Common myeloid progenitor, CD34-positive (primary cell): ENCODE measurements around the gene ARL2BP.
A peak's percentile ranks its signal among the peaks of the same experiment; 100 is the strongest.
"Not testable (repeated sequence)": the region's sequence is repeated elsewhere in the genome, so short reads cannot be mapped to it uniquely, and the experiment has no call there.

Source experiments
- CTCF ChIA-PET: fragments of 350-600 bp; sonication (Branson Sonifier 250); formaldehyde crosslinking; loops from one replicate; lab custom pipeline; 2021; ENCODE audit warnings: antibody characterized with exemption; lab: Charles Lee
- POLR2A ChIA-PET: fragments of 350-600 bp; sonication (Branson Sonifier 250); formaldehyde crosslinking; loops from one replicate; lab custom pipeline; 2021; ENCODE audit warnings: antibody characterized with exemption; lab: Charles Lee
- DNase-seq, 3 donors: peaks; one replicate each; pipeline versions ENCODE4 v3.0.0 to v3.0.0-alpha.2; 2013
- H3K27ac ChIP-seq, 2 experiments: 1 replicate in 1 of 2; 2 replicates in 1 of 2; pipeline ENCODE4 v1.7.0; 2013; ENCODE audit warnings: inconsistent platforms in 2 of 2, low read length in 2 of 2, mild to moderate bottlenecking in 2 of 2, low read depth in 1 of 2, moderate library complexity in 1 of 2; ENCODE audit not compliant: severe bottlenecking in 2 of 2, insufficient read depth in 1 of 2, poor library complexity in 1 of 2
- H3K27me3 ChIP-seq, 5 experiments: replicated peaks in 2 of 5; 1 replicate in 3 of 5; 2 replicates in 2 of 5; pipeline versions ENCODE4 v1.6.1 to v1.7.0; 2013; ENCODE audit warnings: low read length in 4 of 5, mild to moderate bottlenecking in 2 of 5, moderate library complexity in 2 of 5, inconsistent platforms in 1 of 5; ENCODE audit not compliant: insufficient read depth in 5 of 5, control insufficient read depth in 4 of 5
- H3K36me3 ChIP-seq, 4 experiments: 1 replicate in 2 of 4; 2 replicates in 2 of 4; pipeline versions ENCODE4 v1.6.1 to v1.7.0; 2013; ENCODE audit warnings: low read length in 3 of 4, control low read depth in 1 of 4, mild to moderate bottlenecking in 1 of 4; ENCODE audit not compliant: control insufficient read depth in 4 of 4, insufficient read depth in 4 of 4
- H3K4me1 ChIP-seq, 4 experiments: 1 replicate in 3 of 4; 2 replicates in 1 of 4; pipeline versions ENCODE4 v1.6.1 to v1.7.1; 2013; ENCODE audit warnings: low read length in 3 of 4, mild to moderate bottlenecking in 3 of 4, control low read depth in 1 of 4, inconsistent platforms in 1 of 4, moderate library complexity in 1 of 4; ENCODE audit not compliant: control insufficient read depth in 4 of 4, insufficient read depth in 4 of 4; ENCODE audit errors: control extremely low read depth in 1 of 4
- H3K4me3 ChIP-seq, 7 experiments: 1 replicate in 4 of 7; 2 replicates in 3 of 7; pipeline versions ENCODE4 v1.5.1 to v1.7.0; 2013; ENCODE audit warnings: mild to moderate bottlenecking in 7 of 7, low read length in 6 of 7, moderate library complexity in 6 of 7, inconsistent platforms in 2 of 7, low read depth in 2 of 7, control low read depth in 1 of 7; ENCODE audit not compliant: insufficient read depth in 4 of 7, control insufficient read depth in 1 of 7; ENCODE audit errors: extremely low read depth in 1 of 7
- H3K9me3 ChIP-seq, 5 experiments: 1 replicate in 4 of 5; 2 replicates in 1 of 5; pipeline versions ENCODE4 v1.6.1 to v1.7.1; 2013; ENCODE audit warnings: low read length in 4 of 5, mild to moderate bottlenecking in 2 of 5, inconsistent platforms in 1 of 5, low read depth in 1 of 5, moderate library complexity in 1 of 5; ENCODE audit not compliant: control insufficient read depth in 4 of 5, insufficient read depth in 2 of 5; ENCODE audit errors: control extremely low read depth in 1 of 5
- WGBS: methylation state at CpG from one replicate; pipeline ENCODE4 v1.1.5; 2013; ENCODE audit not compliant: insufficient coverage; 5-methylcytosine and 5-hydroxymethylcytosine counted together

ARL2BP gene

DNA sequence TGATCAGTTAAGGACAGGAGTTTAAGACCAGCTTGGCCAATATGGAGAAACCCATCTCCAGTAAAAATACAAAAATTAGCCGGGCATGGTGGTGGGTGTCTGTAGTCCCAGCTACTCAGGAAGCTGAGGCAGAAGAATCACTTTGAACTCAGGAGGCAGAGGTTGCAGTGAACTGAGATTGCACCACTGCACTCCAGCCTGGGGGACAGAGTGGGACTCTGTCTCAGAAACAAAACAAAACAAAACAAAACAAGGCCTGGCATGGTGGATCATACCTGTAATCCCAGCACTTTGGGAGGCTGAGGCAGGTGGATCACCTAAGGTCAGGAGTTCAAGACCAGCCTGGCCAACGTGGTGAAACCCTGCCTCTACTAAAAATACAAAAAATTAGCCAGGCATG lies 22.3 kb downstream of the ARL2BP start:
- H3K4me3 ChIP-seq, DNase-seq, H3K9me3 ChIP-seq, H3K36me3 ChIP-seq, H3K27ac ChIP-seq, CTCF ChIA-PET, H3K27me3 ChIP-seq: not testable (repeated sequence)
- POLR2A ChIA-PET: interaction anchor here (0.6 to 0.8 kb wide), 2 partner anchors 22 to 657 kb away, joined by 3 to 7 read pairs; no protein-coding TSS in a partner anchor
- H3K4me1 ChIP-seq: peaks cover 0 to 12% (median 6%) of the 10 kb centered on the region in 4 experiments
- 89% methylated on average over 1 of the region's 2 CpGs for WGBS

DNA sequence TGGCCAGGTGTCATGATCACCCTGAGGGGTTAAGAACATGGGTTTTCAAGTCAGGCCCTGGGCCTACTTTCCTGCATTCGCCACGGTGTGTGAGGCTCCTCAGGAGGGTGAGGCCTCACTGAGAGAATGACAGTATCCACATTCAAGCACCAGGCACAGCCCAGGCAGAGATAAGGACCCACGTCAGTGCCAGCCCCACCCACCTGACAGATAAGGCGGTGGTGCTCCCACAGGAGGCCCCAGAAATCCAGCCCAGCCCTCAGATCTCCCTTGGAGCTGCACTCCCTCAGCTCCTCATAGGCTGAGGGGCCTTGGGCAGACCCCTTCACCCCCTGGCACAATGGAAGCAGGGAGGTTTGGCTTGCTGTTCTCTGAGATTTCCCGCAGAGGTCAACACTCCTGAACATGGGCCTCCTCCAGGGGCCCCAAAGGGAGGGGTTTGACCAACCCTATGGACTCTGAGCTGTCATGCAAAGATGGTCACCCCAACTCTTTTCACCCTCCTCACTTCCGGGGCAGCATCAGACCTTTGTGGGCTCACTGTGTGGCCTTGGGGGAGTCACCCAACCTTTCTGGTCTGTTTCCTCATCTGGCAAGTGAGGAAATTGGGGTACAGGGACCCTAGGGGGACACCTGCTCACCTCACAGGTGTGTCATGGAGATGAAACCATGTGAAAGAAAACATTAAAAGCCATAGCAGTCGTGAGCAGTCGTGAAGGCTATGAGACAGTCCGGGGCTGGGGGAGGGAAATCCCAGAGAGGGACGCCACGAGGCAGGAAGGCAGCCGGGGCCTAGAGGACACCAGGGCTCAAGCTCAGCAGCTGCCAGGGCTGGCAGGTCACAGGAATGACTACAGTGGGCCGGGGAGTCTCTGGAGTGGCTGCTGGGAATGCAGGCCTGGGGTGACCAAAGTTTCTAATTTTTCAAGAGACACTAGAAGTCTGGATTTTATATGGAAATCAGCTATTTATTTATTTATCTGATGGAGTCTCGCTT lies 24.0 kb downstream of the ARL2BP start:
- H3K27me3 ChIP-seq: no peaks in the 10 kb centered on the region
- no peak overlapping the region for H3K4me3 ChIP-seq
- peaks cover 0 to 12% (median 6%) of the 10 kb centered on the region in 4 experiments for H3K4me1 ChIP-seq
- H3K9me3 ChIP-seq: no peaks in the 10 kb centered on the region
- H3K27ac ChIP-seq: no peak overlapping the region
- peak in 1 of 3 donors; percentile 36 for DNase-seq
- H3K36me3 ChIP-seq: no peaks in the 10 kb centered on the region
- 87% methylated on average over 12 of the region's 14 CpGs for WGBS
- CTCF ChIA-PET: interaction anchor here (1.2 kb wide), 1 partner anchor 12 kb away, joined by 3 read pairs; no protein-coding TSS in a partner anchor
- POLR2A ChIA-PET: no interaction called here

GRCh38 chr16:57270221-57271062 lies 25.4 kb downstream of the ARL2BP start:
- CTCF ChIA-PET: interaction anchor here (1.0 kb wide), 1 partner anchor 11 kb away, joined by 3 read pairs; no protein-coding TSS in a partner anchor
- Histone ChIP-seq H3K4me1 (peaks cover 0 to 12% (median 6%) of the 10 kb centered on the region in 4 experiments), H3K36me3 (no peaks in the 10 kb centered on the region), H3K9me3 (no peaks in the 10 kb centered on the region), H3K4me3 (no peak overlapping the region), H3K27ac (no peak overlapping the region), H3K27me3 (no peaks in the 10 kb centered on the region)
- WGBS: 96% methylated on average over 20 of the region's 25 CpGs
- DNase-seq: no peak
- POLR2A ChIA-PET: interaction anchor here (0.9 kb wide), 1 partner anchor 21 kb away, joined by 3 read pairs; no protein-coding TSS in a partner anchor

DNA sequence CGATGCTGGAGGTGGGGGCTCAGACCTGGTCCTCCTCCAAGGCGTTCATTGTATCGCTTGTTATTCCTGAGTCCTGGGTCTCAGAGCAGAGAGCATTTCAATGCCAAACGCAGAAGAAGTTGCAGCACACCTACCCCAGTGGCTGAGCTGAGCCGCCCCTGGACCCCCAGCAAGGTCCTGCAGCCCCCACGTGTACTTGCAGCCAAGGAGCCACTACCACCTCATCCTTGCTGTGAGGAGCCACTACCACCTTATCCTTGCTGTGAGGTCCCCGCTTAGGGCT lies 25.9 kb downstream of the ARL2BP start:
- Histone ChIP-seq H3K9me3 (no peaks in the 10 kb centered on the region), H3K4me1 (peaks cover 0 to 12% (median 6%) of the 10 kb centered on the region in 4 experiments), H3K4me3 (no peak overlapping the region), H3K27ac (no peak overlapping the region), H3K27me3 (no peaks in the 10 kb centered on the region), H3K36me3 (no peaks in the 10 kb centered on the region)
- WGBS: 94% methylated on average over 7 of the region's 7 CpGs
- ChIA-PET POLR2A (no interaction called here), CTCF (interaction anchor here (1.0 kb wide), 1 partner anchor 12 kb away, joined by 3 read pairs; no protein-coding TSS in a partner anchor)
- DNase-seq: no peak

- ChIA-PET POLR2A (no interaction called here), CTCF (interaction anchor here (1.1 kb wide), 1 partner anchor 8 kb away, joined by 3 read pairs; no protein-coding TSS in a partner anchor)
- no peaks in the 10 kb centered on the region for H3K36me3 ChIP-seq
- 88% methylated on average over 4 of the region's 5 CpGs for WGBS
- no peaks in the 10 kb centered on the region for H3K9me3 ChIP-seq
- no peak for DNase-seq
- no peak overlapping the region for H3K4me3 ChIP-seq
- H3K27me3 ChIP-seq: no peaks in the 10 kb centered on the region
- peaks cover 0 to 7% (median 3%) of the 10 kb centered on the region in 4 experiments for H3K4me1 ChIP-seq
- no peak overlapping the region for H3K27ac ChIP-seq
Observed at GRCh38 chr16:57271867-57272495, 26.9 kb downstream of the ARL2BP start.

DNA sequence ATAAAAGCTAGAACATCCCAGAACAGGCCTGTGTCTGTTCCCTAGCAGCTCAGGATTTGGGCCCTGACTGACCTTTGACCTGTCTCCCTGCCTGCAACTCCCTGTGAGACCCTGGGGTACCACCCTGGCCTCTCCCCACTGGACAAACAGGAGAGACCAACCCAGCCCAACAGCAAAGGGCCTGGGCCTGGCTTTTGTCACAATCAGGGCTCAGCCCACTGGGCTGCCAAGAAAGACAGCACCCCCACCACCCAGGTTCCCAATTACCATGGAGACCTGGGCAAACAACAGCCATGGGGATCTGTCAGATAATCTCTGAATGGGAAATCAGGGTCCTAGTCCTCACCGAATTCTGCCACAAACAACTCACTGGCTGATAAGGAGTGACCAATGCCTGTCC lies 28.3 kb downstream of the ARL2BP start:
- H3K36me3 ChIP-seq: no peaks in the 10 kb centered on the region
- no peaks in the 10 kb centered on the region for H3K9me3 ChIP-seq
- 100% methylated on average over 1 of the region's 1 CpG for WGBS
- H3K4me3 ChIP-seq: no peak overlapping the region
- no peak for DNase-seq
- H3K4me1 ChIP-seq: peaks cover 3 to 11% (median 8%) of the 10 kb centered on the region in 4 experiments
- no peak overlapping the region for H3K27ac ChIP-seq
- ChIA-PET POLR2A (no interaction called here), CTCF (no interaction called here)
- H3K27me3 ChIP-seq: no peaks in the 10 kb centered on the region
